Transverse colon (tissue), 4 donors: ENCODE results near the gene CRELD2. TPM values are rescaled to one million over a fixed set of nuclear protein-coding genes. Genes with fewer than 3 reads are reported as not detected.

Source experiments
- DNase-seq: peaks from one replicate; pipeline ENCODE4 v3.0.0-alpha.2; 2019
- H3K27ac ChIP-seq, 4 donors: fragments of 200-600 bp; sonication (generic); 2 replicates each; pipeline ENCODE4 v1.5.1; 2016 to 2018; ENCODE audit warnings: inconsistent platforms in 4 of 4
- H3K27me3 ChIP-seq: fragments of 200-600 bp; sonication (generic); 2 replicates; pipeline ENCODE4 v1.5.1; 2017; ENCODE audit warnings: inconsistent platforms
- H3K36me3 ChIP-seq, 4 donors: fragments of 200-600 bp; sonication (generic); 2 replicates each; pipeline ENCODE4 v1.5.1; 2017 to 2019; ENCODE audit warnings: inconsistent platforms in 4 of 4
- H3K4me1 ChIP-seq, 4 donors: fragments of 200-600 bp; sonication (generic); 2 replicates each; pipeline ENCODE4 v1.5.1; 2017 to 2020; ENCODE audit warnings: inconsistent platforms in 4 of 4
- H3K4me3 ChIP-seq, 4 donors: fragments of 200-600 bp; sonication (generic); 1 replicate in 1 of 4; 2 replicates in 3 of 4; pipeline versions ENCODE4 v1.5.1 to v1.6.1; 2017 to 2019; ENCODE audit warnings: inconsistent platforms in 4 of 4
- H3K9me3 ChIP-seq, 2 donors: fragments of 200-600 bp; sonication (generic); 2 replicates each; pipeline ENCODE4 v1.5.1; 2017 to 2019; ENCODE audit warnings: inconsistent platforms in 2 of 2
- EP300 ChIP-seq: sonication (generic); formaldehyde crosslinking; IDR thresholded peaks from one replicate; pipeline ENCODE4 v1.6.1; 2017; ENCODE audit warnings: antibody characterized with exemption, low read depth
- POLR2A ChIP-seq: fragments of 450-650 bp; IDR thresholded peaks from one replicate; pipeline ENCODE4 v1.6.1; 2016; ENCODE audit warnings: antibody characterized with exemption, mild to moderate bottlenecking, moderate library complexity
- POLR2AphosphoS5 ChIP-seq, 3 donors: sonication (generic); formaldehyde crosslinking; IDR thresholded peaks; one replicate each; pipeline ENCODE4 v1.6.1; 2016; ENCODE audit warnings: antibody characterized with exemption in 3 of 3
- WGBS, 2 donors: methylation state at CpG; one replicate each; pipeline ENCODE4 v1.1.5; 2018; ENCODE audit warnings: low coverage in 1 of 2; 5-methylcytosine and 5-hydroxymethylcytosine counted together
- in situ Hi-C, 4 donors: fragments of 200-750 bp; cut with MboI; loops; one replicate each; pipeline versions ENCODE4 v1.15.0 to v1.15.1; 2017; ENCODE audit warnings: low sequenced_read_pairs in 3 of 4, low pct_ligation_motif_present in 1 of 4, low pct_unique_long_range_greater_than_20kb in 1 of 4
- intact Hi-C: fragments of 100-400 bp; cut with DNase I; formaldehyde crosslinking; loops from one replicate; pipeline ENCODE4 v1.15.1; 2023; ENCODE audit warnings: low total_unique reads
- total RNA-seq, 4 donors: library from RNA; depleted of rRNA; stranded (reverse); fragments of >200 nt; gene quantifications; one replicate each; pipeline ENCODE4 v1.1.0, GENCODE V29; 2016
- TF ChIP-seq, protein P1 (sequence below), 5 experiments: fragments of 200-600 bp in 3 of 5; fragments of 450-650 bp in 2 of 5; sonication (generic) in 3 of 5; IDR thresholded peaks; 1 replicate in 2 of 5; 2 replicates in 3 of 5; pipeline ENCODE4 v1.5.1; 2016 to 2017; ENCODE audit warnings: antibody characterized with exemption in 5 of 5, inconsistent platforms in 3 of 5, mild to moderate bottlenecking in 2 of 5, moderate library complexity in 1 of 5

CRELD2 gene
- total RNA-seq, 4 donors from 2014 or later = 31.0 to 37.9 (median 36.4) TPM

DNA sequence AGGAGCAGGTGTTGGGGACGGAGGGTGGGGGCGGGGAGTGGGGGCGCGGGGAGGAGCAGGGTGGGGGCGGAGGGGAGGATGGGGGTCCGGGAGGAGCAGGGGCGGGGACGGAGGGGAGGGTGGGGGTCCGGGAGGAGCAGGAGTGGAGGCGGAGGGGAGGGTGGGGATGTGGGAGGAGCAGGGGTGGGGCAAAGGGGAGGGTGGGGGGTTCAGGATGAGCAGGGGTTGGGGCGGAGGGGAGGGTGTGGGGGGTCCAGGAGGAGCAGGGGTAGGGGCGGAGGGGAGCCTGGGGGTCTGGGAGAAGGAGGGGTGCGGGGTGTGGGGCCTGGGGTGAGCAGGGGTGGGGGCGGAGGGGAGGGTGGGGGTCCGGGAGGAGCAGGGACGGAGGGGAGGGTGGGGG, 17.1 kb downstream of the CRELD2 start:
- Histone ChIP-seq H3K9me3 (no peaks in the 10 kb centered on the region), H3K36me3 (no peaks in the 10 kb centered on the region), H3K27ac (peak overlapping the region; percentile 86 to 97 (median 92)), H3K27me3 (no peaks in the 10 kb centered on the region), H3K4me1 (peaks cover 36 to 56% (median 43%) of the 10 kb centered on the region in 4 donors), H3K4me3 (peak overlapping the region; percentile 33 to 44 (median 39))
- intact Hi-C loops = no loop called here
- WGBS, 2 donors = 0% methylated on average over 1 of the region's 16 CpGs; no CpG with 5 or more reads in 1 of the 2 donors
- no peak for DNase-seq
- in situ Hi-C loops = loop anchor here in 1 of 4 donors (10.0 kb wide), 1 partner anchor 49 kb away; no protein-coding TSS in a partner anchor
- no peak for TF ChIP-seq POLR2A
- TF ChIP-seq POLR2AphosphoS5 (IDR thresholded peaks at IDR 0.05) = no peak
- TF ChIP-seq, protein P1, sequence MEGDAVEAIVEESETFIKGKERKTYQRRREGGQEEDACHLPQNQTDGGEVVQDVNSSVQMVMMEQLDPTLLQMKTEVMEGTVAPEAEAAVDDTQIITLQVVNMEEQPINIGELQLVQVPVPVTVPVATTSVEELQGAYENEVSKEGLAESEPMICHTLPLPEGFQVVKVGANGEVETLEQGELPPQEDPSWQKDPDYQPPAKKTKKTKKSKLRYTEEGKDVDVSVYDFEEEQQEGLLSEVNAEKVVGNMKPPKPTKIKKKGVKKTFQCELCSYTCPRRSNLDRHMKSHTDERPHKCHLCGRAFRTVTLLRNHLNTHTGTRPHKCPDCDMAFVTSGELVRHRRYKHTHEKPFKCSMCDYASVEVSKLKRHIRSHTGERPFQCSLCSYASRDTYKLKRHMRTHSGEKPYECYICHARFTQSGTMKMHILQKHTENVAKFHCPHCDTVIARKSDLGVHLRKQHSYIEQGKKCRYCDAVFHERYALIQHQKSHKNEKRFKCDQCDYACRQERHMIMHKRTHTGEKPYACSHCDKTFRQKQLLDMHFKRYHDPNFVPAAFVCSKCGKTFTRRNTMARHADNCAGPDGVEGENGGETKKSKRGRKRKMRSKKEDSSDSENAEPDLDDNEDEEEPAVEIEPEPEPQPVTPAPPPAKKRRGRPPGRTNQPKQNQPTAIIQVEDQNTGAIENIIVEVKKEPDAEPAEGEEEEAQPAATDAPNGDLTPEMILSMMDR (IDR thresholded peaks at IDR 0.05) = no peak
- no peak for TF ChIP-seq EP300

DNA sequence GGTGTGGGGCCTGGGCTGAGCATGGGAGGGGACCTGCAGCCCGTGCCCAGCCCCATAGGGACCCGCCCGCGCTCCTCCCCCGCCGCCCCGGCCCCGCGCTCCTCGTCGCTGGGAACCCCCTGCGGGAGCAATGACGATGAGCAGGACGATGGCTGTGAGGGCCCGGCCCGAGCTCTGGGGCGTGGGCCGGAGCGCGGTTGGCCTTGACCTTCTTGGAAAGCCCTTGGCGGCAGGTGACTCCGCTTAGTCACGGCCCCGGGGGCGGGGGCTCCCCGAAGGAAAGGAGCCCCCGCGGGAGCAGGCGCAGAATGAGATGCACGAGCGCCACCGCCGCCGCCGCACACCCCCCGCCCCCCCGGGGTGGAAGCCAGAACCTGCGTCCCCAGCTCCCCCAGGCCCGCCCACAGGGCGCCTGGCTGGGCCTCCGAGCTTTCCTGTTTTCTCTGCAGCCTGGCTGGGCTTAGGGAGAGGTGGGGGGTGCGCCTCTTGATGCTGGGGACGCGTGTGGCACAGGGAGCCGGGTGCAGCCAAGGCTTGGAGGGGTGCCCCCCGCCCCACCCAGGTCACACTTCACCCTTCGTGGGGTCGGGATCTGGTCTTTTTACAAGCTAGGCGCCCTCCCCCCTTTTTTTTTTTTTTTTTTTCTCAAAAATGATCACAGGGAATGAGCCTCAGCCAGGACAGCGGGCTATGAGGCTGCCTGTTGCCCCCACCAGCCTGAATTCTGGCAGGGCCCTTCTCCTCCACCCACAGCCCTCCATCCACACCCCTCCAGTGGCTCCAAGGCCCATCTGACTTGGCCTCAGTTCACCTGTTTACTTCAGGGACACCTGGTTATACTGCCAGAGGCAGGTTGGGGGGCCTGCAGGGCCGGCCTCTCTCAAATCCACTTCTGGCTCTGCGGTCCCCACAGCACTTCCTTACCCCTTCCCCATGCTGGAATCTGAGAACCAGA, 17.9 kb downstream of the CRELD2 start:
- DNase-seq = peak; percentile 92
- H3K36me3 ChIP-seq = no peaks in the 10 kb centered on the region
- peak overlapping the region; percentile 33 to 44 (median 39) for H3K4me3 ChIP-seq
- 10% methylated on average over 19 of the region's 52 CpGs; no CpG with 5 or more reads in 1 of the 2 donors for WGBS, 2 donors
- H3K27ac ChIP-seq = peak overlapping the region; percentile 86 to 97 (median 92)
- peak; percentile 79 to 83 (median 82) for TF ChIP-seq POLR2AphosphoS5 (IDR thresholded peaks at IDR 0.05)
- TF ChIP-seq, protein P1 (IDR thresholded peaks at IDR 0.05) = no peak
- peak; percentile 47 for TF ChIP-seq POLR2A
- TF ChIP-seq EP300 = peak; percentile 77
- in situ Hi-C loops = loop anchor here in 1 of 4 donors (10.0 kb wide), 1 partner anchor 49 kb away; no protein-coding TSS in a partner anchor
- intact Hi-C loops = no loop called here
- peaks cover 36 to 53% (median 40%) of the 10 kb centered on the region in 4 donors for H3K4me1 ChIP-seq
- no peaks in the 10 kb centered on the region for H3K9me3 ChIP-seq
- H3K27me3 ChIP-seq = no peaks in the 10 kb centered on the region

DNA sequence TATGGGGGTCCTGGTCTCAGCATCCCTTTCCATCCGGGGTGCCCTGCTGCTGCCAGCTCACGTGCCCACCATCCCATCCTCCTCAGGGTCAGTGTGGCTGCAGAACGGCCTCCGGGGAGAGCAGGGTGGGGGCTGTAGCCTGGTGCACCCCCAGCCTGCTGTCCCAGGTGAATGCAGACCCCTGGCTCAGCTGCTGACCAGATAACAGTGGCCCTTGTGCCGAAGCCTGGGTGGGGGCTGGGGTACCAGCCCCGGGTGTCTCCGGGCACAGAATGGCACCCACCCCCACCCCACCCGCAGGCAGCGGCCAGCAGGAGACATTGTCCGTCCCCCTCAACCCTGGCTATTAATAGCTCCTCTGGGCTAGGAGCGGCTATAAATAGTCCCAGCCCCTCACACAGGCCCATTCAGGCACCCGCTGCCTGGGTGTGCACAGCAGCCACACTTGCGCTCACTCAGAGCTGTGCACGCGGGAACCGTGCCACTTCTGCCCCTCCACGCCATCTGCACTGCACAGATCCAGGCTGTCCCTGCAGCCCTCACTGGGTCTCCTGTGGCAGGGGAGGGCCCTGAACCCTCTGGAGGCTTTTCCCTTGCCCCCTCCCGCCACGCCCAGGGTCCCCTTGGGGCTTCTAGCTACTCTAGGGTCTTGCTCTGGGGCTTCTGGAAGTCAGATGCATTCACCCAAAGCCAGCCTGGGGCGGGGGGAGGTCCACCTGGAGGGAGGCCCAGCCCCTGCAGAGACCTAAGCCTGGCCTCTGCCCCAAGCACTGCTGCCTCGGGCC, 18.7 kb downstream of the CRELD2 start:
- Histone ChIP-seq H3K27me3 (no peaks in the 10 kb centered on the region), H3K4me3 (no peak overlapping the region), H3K27ac (peak overlapping the region; percentile 86 to 97 (median 92)), H3K9me3 (no peaks in the 10 kb centered on the region), H3K4me1 (peaks cover 36 to 46% (median 39%) of the 10 kb centered on the region in 4 donors), H3K36me3 (no peaks in the 10 kb centered on the region)
- WGBS, 2 donors = 65% methylated on average over 21 of the region's 21 CpGs; no CpG with 5 or more reads in 1 of the 2 donors
- TF ChIP-seq POLR2A = no peak
- no peak for TF ChIP-seq EP300
- peak in 1 of 3 donors; percentile 10 for TF ChIP-seq POLR2AphosphoS5 (IDR thresholded peaks at IDR 0.05)
- DNase-seq = no peak
- in situ Hi-C loops = loop anchor here in 1 of 4 donors (10.0 kb wide), 1 partner anchor 48 kb away; no protein-coding TSS in a partner anchor
- intact Hi-C loops = no loop called here

DNA sequence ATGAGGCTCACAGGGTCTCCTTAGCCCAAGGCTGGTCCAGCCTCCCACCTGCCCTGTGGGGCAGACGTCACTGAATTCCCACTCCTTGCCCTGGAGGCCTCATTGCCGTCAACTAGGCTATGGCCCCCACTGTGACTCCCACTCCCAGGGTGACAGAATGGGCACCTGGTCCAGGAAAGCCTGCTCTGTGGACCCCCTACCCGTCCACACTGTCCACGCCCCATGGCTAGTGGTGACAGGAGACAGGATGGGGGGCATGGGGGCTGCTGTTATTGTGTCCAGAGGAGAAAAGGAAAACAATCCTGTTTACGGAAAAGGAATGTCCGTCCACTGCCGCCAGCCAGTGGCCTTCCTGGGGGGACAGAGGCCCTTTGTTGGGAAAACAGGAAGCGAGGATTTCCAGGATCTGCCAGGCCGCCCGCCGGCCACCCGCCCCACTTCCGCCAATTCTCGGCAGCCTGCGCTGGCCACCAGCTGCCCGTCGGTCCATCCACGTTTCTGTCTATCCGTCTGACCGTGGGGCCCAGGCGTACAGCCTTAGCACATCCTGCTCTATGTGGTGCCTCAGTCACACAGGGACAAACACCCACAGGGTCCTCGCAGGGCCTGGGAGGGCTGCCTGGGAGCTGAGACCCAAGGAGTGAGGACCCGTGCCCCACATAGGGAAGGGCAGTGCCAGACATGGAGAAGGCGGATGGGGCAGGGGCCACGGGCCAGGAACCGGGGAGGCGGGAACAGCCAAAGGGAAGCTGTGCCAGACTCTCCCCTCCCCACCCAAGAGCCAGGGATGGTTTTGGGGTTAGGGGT, 19.5 kb downstream of the CRELD2 start:
- peak overlapping the region; percentile 86 to 97 (median 92) for H3K27ac ChIP-seq
- in situ Hi-C loops = loop anchor here in 1 of 4 donors (10.0 kb wide), 1 partner anchor 47 kb away; no protein-coding TSS in a partner anchor
- no peak overlapping the region for H3K4me3 ChIP-seq
- no peaks in the 10 kb centered on the region for H3K9me3 ChIP-seq
- H3K4me1 ChIP-seq = peaks cover 34 to 39% (median 37%) of the 10 kb centered on the region in 4 donors
- H3K36me3 ChIP-seq = no peaks in the 10 kb centered on the region
- H3K27me3 ChIP-seq = no peaks in the 10 kb centered on the region
- WGBS, 2 donors = 83% methylated on average over 27 of the region's 27 CpGs; no CpG with 5 or more reads in 1 of the 2 donors
- no peak for DNase-seq
- TF ChIP-seq EP300 = peak; percentile 33
- TF ChIP-seq POLR2A = no peak
- intact Hi-C loops = loop anchor here (2.0 kb wide), 1 partner anchor 21 kb away; no protein-coding TSS in a partner anchor
